Liver (tissue), 9 donors: ENCODE measurements around the gene NAT9. TPM values are rescaled to one million over a fixed set of nuclear protein-coding genes. Genes with fewer than 3 reads are reported as not detected.
A peak's percentile ranks its signal among the peaks of the same experiment; 100 is the strongest.

Experiments used
- DNase-seq: peaks from one replicate; pipeline ENCODE4 v3.0.0-alpha.2; 2017; ENCODE audit warnings: low spot score
- H3K27ac ChIP-seq, 2 donors: one replicate each; pipeline ENCODE4 v1.7.0; 2013; ENCODE audit warnings: inconsistent platforms in 2 of 2, low read length in 2 of 2, control low read depth in 1 of 2, low read depth in 1 of 2, mild to moderate bottlenecking in 1 of 2
- H3K27me3 ChIP-seq, 4 donors: one replicate each; pipeline versions ENCODE4 v1.6.1 to v1.7.0; 2013; ENCODE audit warnings: low read length in 3 of 4, inconsistent platforms in 1 of 4, mild to moderate bottlenecking in 1 of 4, moderate library complexity in 1 of 4; ENCODE audit not compliant: control insufficient read depth in 4 of 4, insufficient read depth in 4 of 4
- H3K36me3 ChIP-seq, 4 donors: one replicate each; pipeline versions ENCODE4 v1.6.1 to v1.7.0; 2013; ENCODE audit warnings: low read length in 3 of 4, mild to moderate bottlenecking in 3 of 4, low read depth in 1 of 4, moderate library complexity in 1 of 4; ENCODE audit not compliant: control insufficient read depth in 4 of 4, insufficient read depth in 3 of 4
- H3K4me1 ChIP-seq, 4 donors: one replicate each; pipeline versions ENCODE4 v1.6.1 to v1.7.0; 2013; ENCODE audit warnings: low read length in 3 of 4, mild to moderate bottlenecking in 3 of 4, moderate library complexity in 1 of 4; ENCODE audit not compliant: control insufficient read depth in 4 of 4, insufficient read depth in 4 of 4
- H3K4me3 ChIP-seq, 3 donors: one replicate each; pipeline versions ENCODE4 v1.6.1 to v1.7.0; 2013; ENCODE audit warnings: low read length in 3 of 3, control low read depth in 1 of 3, low read depth in 1 of 3, mild to moderate bottlenecking in 1 of 3
- H3K9ac ChIP-seq, 2 donors: one replicate each; pipeline ENCODE4 v1.7.0; 2013; ENCODE audit warnings: low read length in 2 of 2, mild to moderate bottlenecking in 2 of 2, moderate library complexity in 2 of 2, control low read depth in 1 of 2, low read depth in 1 of 2
- H3K9me3 ChIP-seq, 4 donors: one replicate each; pipeline versions ENCODE4 v1.6.1 to v1.7.0; 2013; ENCODE audit warnings: low read length in 3 of 4; ENCODE audit not compliant: control insufficient read depth in 4 of 4
- ATF3 ChIP-seq: IDR thresholded peaks from 2 replicates; pipeline ENCODE4 v1.6.1; 2016; ENCODE audit warnings: antibody characterized with exemption
- EGR1 ChIP-seq, 2 donors: IDR thresholded peaks; 2 replicates each; pipeline ENCODE4 v1.6.1; 2016 to 2018; ENCODE audit warnings: antibody characterized with exemption in 2 of 2, low read depth in 2 of 2
- FOXA1 ChIP-seq: IDR thresholded peaks from 2 replicates; pipeline ENCODE4 v1.6.1; 2016; ENCODE audit warnings: antibody characterized with exemption
- FOXA2 ChIP-seq: IDR thresholded peaks from 2 replicates; pipeline ENCODE4 v1.6.1; 2016; ENCODE audit warnings: antibody characterized with exemption
- GABPA ChIP-seq, 2 donors: IDR thresholded peaks in 1 of 2; conservative IDR thresholded peaks in 1 of 2; 2 replicates each; pipeline ENCODE4 v1.6.1; 2016; ENCODE audit warnings: antibody characterized with exemption in 2 of 2, mild to moderate bottlenecking in 1 of 2, moderate library complexity in 1 of 2
- HNF4A ChIP-seq, 2 donors: conservative IDR thresholded peaks; 2 replicates each; pipeline ENCODE4 v1.6.1; 2016; ENCODE audit warnings: antibody characterized with exemption in 2 of 2, mild to moderate bottlenecking in 2 of 2
- HNF4G ChIP-seq: IDR thresholded peaks from 2 replicates; pipeline ENCODE4 v1.6.1; 2016; ENCODE audit warnings: antibody characterized with exemption
- JUND ChIP-seq, 2 donors: IDR thresholded peaks; 2 replicates each; pipeline ENCODE4 v1.6.1; 2016; ENCODE audit warnings: antibody characterized with exemption in 2 of 2
- MAX ChIP-seq: IDR thresholded peaks from 2 replicates; pipeline ENCODE4 v1.6.1; 2016; ENCODE audit warnings: antibody characterized with exemption
- NR2F2 ChIP-seq: IDR thresholded peaks from 2 replicates; pipeline ENCODE4 v1.6.1; 2016; ENCODE audit warnings: antibody characterized with exemption
- RAD21 ChIP-seq, 2 donors: IDR thresholded peaks; 2 replicates each; pipeline ENCODE4 v1.6.1; 2016; ENCODE audit warnings: antibody characterized with exemption in 2 of 2, mild to moderate bottlenecking in 2 of 2
- RXRA ChIP-seq, 2 donors: IDR thresholded peaks; 2 replicates each; pipeline ENCODE4 v1.6.1; 2017 to 2018; ENCODE audit warnings: antibody characterized with exemption in 2 of 2, mild to moderate bottlenecking in 1 of 2
- SP1 ChIP-seq: IDR thresholded peaks from 2 replicates; pipeline ENCODE4 v1.6.1; 2018; ENCODE audit warnings: antibody characterized with exemption, mild to moderate bottlenecking
- TAF1 ChIP-seq: conservative IDR thresholded peaks from 2 replicates; pipeline ENCODE4 v1.6.1; 2016; ENCODE audit warnings: antibody characterized with exemption, mild to moderate bottlenecking
- YY1 ChIP-seq: IDR thresholded peaks from 2 replicates; pipeline ENCODE4 v1.6.1; 2016; ENCODE audit warnings: antibody characterized with exemption, mild to moderate bottlenecking
- WGBS: extraction: QIAGEN DNeasy Blood & Tissue Kit; methylation state at CpG from one replicate; pipeline ENCODE4 v1.1.7; 2013; 5-methylcytosine and 5-hydroxymethylcytosine counted together
- polyA plus RNA-seq, 2 donors: library from polyadenylated mRNA; stranded (reverse) in 1 of 2; unstranded in 1 of 2; fragments of 200-250 nt in 1 of 2; fragments of >200 nt in 1 of 2; fragmentation: Nextera tagmentation in 1 of 2; extraction: Ambion mirVana in 1 of 2; gene quantifications; one replicate each; pipeline versions ENCODE4 v1.2.1 to v1.2.3, GENCODE V29; 2013 to 2015
- total RNA-seq, 2 donors: library from RNA; depleted of rRNA; stranded (reverse); fragments of >200 nt; gene quantifications; one replicate each; pipeline ENCODE4 v1.2.3, GENCODE V29; 2014
- TF ChIP-seq, protein P1 (sequence below): IDR thresholded peaks from 2 replicates; pipeline ENCODE4 v1.6.1; 2016; ENCODE audit warnings: antibody characterized with exemption
- TF ChIP-seq, protein P2 (sequence below): fragments of 150-350 bp; IDR thresholded peaks from 2 replicates; pipeline ENCODE4 v1.5.1; 2017; ENCODE audit warnings: improper control_type of control experiment, low read depth, low read length; ENCODE audit not compliant: missing input control
- TF ChIP-seq, protein P3 (sequence below): IDR thresholded peaks from 2 replicates; pipeline ENCODE4 v1.6.1; 2016; ENCODE audit warnings: antibody characterized with exemption, mild to moderate bottlenecking
- donor health status: healthy.
- donor health status: healthy.
- donor health status: healthy.
- donor health status: healthy.
- donor health status: healthy.

Gene NAT9
- total and polyA plus RNA-seq, 4 donors: 8.1 to 25.5 (median 17.1) TPM

DNA sequence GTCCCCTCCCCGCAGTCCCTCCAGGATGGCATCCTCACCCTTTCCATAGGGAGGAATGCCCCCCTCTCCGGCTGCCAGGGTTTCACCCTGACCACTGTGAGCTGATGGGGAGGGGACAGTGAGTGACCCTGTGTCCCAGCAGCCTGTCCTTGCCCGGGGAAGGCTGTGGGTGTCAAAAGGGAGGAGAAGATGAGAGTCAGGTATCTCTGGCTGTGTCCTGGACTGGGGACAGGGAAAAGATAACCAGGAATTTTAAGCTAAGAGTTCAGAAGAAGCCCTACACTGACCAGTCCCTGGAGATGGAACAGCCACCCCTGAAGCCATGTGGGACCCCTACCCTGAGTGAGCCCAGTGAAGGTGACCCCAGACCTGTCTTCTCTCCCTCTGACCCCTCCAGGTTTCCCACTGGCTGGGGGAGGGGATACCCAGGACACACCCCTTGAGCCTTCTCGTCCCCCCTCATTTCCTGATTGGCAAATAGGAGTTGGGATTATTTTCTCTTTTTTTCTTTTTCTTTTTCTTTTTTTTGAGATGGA is 11.3 kb downstream of the NAT9 start:
- Histone ChIP-seq H3K27ac (no peak overlapping the region), H3K4me1 (peaks cover 51 to 99% (median 88%) of the 10 kb centered on the region in 4 donors), H3K9me3 (no peaks in the 10 kb centered on the region), H3K4me3 (no peak overlapping the region), H3K36me3 (peaks cover 3 to 8% (median 7%) of the 10 kb centered on the region in 4 donors), H3K9ac (no peak overlapping the region), H3K27me3 (no peaks in the 10 kb centered on the region)
- no peak for TF ChIP-seq JUND (IDR thresholded peaks at IDR 0.05)
- no peak for TF ChIP-seq NR2F2
- TF ChIP-seq, protein P1, sequence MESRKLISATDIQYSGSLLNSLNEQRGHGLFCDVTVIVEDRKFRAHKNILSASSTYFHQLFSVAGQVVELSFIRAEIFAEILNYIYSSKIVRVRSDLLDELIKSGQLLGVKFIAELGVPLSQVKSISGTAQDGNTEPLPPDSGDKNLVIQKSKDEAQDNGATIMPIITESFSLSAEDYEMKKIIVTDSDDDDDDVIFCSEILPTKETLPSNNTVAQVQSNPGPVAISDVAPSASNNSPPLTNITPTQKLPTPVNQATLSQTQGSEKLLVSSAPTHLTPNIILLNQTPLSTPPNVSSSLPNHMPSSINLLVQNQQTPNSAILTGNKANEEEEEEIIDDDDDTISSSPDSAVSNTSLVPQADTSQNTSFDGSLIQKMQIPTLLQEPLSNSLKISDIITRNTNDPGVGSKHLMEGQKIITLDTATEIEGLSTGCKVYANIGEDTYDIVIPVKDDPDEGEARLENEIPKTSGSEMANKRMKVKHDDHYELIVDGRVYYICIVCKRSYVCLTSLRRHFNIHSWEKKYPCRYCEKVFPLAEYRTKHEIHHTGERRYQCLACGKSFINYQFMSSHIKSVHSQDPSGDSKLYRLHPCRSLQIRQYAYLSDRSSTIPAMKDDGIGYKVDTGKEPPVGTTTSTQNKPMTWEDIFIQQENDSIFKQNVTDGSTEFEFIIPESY: no peak
- TF ChIP-seq, protein P2, sequence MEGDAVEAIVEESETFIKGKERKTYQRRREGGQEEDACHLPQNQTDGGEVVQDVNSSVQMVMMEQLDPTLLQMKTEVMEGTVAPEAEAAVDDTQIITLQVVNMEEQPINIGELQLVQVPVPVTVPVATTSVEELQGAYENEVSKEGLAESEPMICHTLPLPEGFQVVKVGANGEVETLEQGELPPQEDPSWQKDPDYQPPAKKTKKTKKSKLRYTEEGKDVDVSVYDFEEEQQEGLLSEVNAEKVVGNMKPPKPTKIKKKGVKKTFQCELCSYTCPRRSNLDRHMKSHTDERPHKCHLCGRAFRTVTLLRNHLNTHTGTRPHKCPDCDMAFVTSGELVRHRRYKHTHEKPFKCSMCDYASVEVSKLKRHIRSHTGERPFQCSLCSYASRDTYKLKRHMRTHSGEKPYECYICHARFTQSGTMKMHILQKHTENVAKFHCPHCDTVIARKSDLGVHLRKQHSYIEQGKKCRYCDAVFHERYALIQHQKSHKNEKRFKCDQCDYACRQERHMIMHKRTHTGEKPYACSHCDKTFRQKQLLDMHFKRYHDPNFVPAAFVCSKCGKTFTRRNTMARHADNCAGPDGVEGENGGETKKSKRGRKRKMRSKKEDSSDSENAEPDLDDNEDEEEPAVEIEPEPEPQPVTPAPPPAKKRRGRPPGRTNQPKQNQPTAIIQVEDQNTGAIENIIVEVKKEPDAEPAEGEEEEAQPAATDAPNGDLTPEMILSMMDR: no peak
- no peak for TF ChIP-seq TAF1
- TF ChIP-seq RAD21 (IDR thresholded peaks at IDR 0.05): no peak
- no peak for TF ChIP-seq MAX
- TF ChIP-seq HNF4A (conservative IDR thresholded peaks at IDR 0.05): no peak
- no peak for TF ChIP-seq GABPA (IDR thresholded peaks at IDR 0.05 in 1 of 2, conservative IDR thresholded peaks at IDR 0.05 in 1 of 2)
- TF ChIP-seq EGR1 (IDR thresholded peaks at IDR 0.05; ENCODE audit: low read depth in 2 of 2): no peak
- no peak for TF ChIP-seq FOXA1
- DNase-seq: no peak
- 63% methylated on average over 4 of the region's 4 CpGs for WGBS

GRCh38 chr17:74763565-74764387 is 12.4 kb downstream of the NAT9 start:
- Histone ChIP-seq H3K9me3 (no peaks in the 10 kb centered on the region), H3K4me1 (peaks cover 58 to 99% (median 88%) of the 10 kb centered on the region in 4 donors), H3K4me3 (peak overlapping the region in 1 of 3 donors; percentile 1), H3K9ac (no peak overlapping the region), H3K36me3 (peaks cover 1 to 3% (median 2%) of the 10 kb centered on the region in 4 donors), H3K27ac (peak overlapping the region; percentile 9 to 44), H3K27me3 (no peaks in the 10 kb centered on the region)
- 40% methylated on average over 16 of the region's 16 CpGs for WGBS
- peak; percentile 71 for DNase-seq
- no peak for TF ChIP-seq ATF3
- peak; percentile 22 for TF ChIP-seq MAX
- peak; percentile 34 for TF ChIP-seq SP1
- TF ChIP-seq HNF4G: peak; percentile 5
- peak; percentile 31 to 52 for TF ChIP-seq RXRA (IDR thresholded peaks at IDR 0.05)
- no peak for TF ChIP-seq EGR1 (IDR thresholded peaks at IDR 0.05; ENCODE audit: low read depth in 2 of 2)
- TF ChIP-seq, protein P3, sequence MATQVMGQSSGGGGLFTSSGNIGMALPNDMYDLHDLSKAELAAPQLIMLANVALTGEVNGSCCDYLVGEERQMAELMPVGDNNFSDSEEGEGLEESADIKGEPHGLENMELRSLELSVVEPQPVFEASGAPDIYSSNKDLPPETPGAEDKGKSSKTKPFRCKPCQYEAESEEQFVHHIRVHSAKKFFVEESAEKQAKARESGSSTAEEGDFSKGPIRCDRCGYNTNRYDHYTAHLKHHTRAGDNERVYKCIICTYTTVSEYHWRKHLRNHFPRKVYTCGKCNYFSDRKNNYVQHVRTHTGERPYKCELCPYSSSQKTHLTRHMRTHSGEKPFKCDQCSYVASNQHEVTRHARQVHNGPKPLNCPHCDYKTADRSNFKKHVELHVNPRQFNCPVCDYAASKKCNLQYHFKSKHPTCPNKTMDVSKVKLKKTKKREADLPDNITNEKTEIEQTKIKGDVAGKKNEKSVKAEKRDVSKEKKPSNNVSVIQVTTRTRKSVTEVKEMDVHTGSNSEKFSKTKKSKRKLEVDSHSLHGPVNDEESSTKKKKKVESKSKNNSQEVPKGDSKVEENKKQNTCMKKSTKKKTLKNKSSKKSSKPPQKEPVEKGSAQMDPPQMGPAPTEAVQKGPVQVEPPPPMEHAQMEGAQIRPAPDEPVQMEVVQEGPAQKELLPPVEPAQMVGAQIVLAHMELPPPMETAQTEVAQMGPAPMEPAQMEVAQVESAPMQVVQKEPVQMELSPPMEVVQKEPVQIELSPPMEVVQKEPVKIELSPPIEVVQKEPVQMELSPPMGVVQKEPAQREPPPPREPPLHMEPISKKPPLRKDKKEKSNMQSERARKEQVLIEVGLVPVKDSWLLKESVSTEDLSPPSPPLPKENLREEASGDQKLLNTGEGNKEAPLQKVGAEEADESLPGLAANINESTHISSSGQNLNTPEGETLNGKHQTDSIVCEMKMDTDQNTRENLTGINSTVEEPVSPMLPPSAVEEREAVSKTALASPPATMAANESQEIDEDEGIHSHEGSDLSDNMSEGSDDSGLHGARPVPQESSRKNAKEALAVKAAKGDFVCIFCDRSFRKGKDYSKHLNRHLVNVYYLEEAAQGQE: peak; percentile 27
- TF ChIP-seq, protein P2: no peak
- TF ChIP-seq HNF4A (conservative IDR thresholded peaks at IDR 0.05): peak; percentile 75 to 81
- no peak for TF ChIP-seq NR2F2
- no peak for TF ChIP-seq TAF1
- peak in 1 of 2 donors; percentile 25 for TF ChIP-seq JUND (IDR thresholded peaks at IDR 0.05)
- no peak for TF ChIP-seq RAD21 (IDR thresholded peaks at IDR 0.05)
- TF ChIP-seq FOXA2: no peak
- peak; percentile 64 for TF ChIP-seq YY1
- no peak for TF ChIP-seq GABPA (IDR thresholded peaks at IDR 0.05 in 1 of 2, conservative IDR thresholded peaks at IDR 0.05 in 1 of 2)
- TF ChIP-seq FOXA1: no peak
